Mesenchymal stem cell (in vitro differentiated cells and primary cell): Measurements from ENCODE around the gene COL5A2.

Experiments
- DNase-seq: peaks from one replicate; pipeline ENCODE4 v3.0.0-alpha.2; 2013
- H2AFZ ChIP-seq: one replicate; pipeline ENCODE4 v1.6.1; 2013; ENCODE audit warnings: low read depth, mild to moderate bottlenecking, control low read depth, inconsistent platforms, low read length, moderate library complexity
- H2AK5ac ChIP-seq: 2 replicates; pipeline ENCODE4 v1.6.1; 2013; ENCODE audit warnings: low read length, moderate library complexity, mild to moderate bottlenecking, inconsistent platforms; ENCODE audit not compliant: severe bottlenecking
- H2BK120ac ChIP-seq: one replicate; pipeline ENCODE4 v1.6.1; 2013; ENCODE audit warnings: low read depth, mild to moderate bottlenecking, inconsistent platforms, low read length, moderate library complexity
- H2BK12ac ChIP-seq, 2 experiments: one replicate each; pipeline ENCODE4 v1.6.1; 2013; ENCODE audit warnings: inconsistent platforms in 2 of 2, low read length in 2 of 2, mild to moderate bottlenecking in 2 of 2, moderate library complexity in 2 of 2, control low read depth in 1 of 2
- H2BK15ac ChIP-seq: one replicate; pipeline ENCODE4 v1.6.1; 2013; ENCODE audit warnings: mild to moderate bottlenecking, low read depth, inconsistent platforms; ENCODE audit not compliant: poor library complexity, severe bottlenecking
- H2BK5ac ChIP-seq: 2 replicates; pipeline ENCODE4 v1.6.1; 2013; ENCODE audit warnings: low read depth, mild to moderate bottlenecking, low read length, control low read depth, inconsistent platforms; ENCODE audit not compliant: poor library complexity, severe bottlenecking
- H3K14ac ChIP-seq, 2 experiments: one replicate each; pipeline ENCODE4 v1.6.1; 2013; ENCODE audit warnings: inconsistent platforms in 2 of 2, low read length in 2 of 2, control low read depth in 1 of 2, mild to moderate bottlenecking in 1 of 2, moderate library complexity in 1 of 2
- H3K18ac ChIP-seq, 2 experiments: one replicate each; pipeline ENCODE4 v1.6.1; 2013; ENCODE audit warnings: inconsistent platforms in 2 of 2, low read length in 2 of 2, control low read depth in 1 of 2, low read depth in 1 of 2, mild to moderate bottlenecking in 1 of 2
- H3K23ac ChIP-seq, 2 experiments: one replicate each; pipeline ENCODE4 v1.6.1; 2013; ENCODE audit warnings: inconsistent platforms in 2 of 2, low read length in 2 of 2, mild to moderate bottlenecking in 2 of 2, moderate library complexity in 2 of 2, control low read depth in 1 of 2
- H3K27ac ChIP-seq: 2 replicates; pipeline ENCODE4 v1.5.1; 2013; ENCODE audit warnings: mild to moderate bottlenecking, moderate library complexity, low read length, control low read depth, inconsistent platforms; ENCODE audit not compliant: poor library complexity, severe bottlenecking
- H3K27me3 ChIP-seq, 2 experiments: 2 replicates each; pipeline versions ENCODE4 v1.6.1 to v1.7.0; 2013; ENCODE audit warnings: low read length in 2 of 2, mild to moderate bottlenecking in 2 of 2, moderate library complexity in 2 of 2, control low read depth in 1 of 2, inconsistent platforms in 1 of 2; ENCODE audit not compliant: control insufficient read depth in 1 of 2, insufficient read depth in 1 of 2
- H3K36me3 ChIP-seq, 2 experiments: 2 replicates each; pipeline versions ENCODE4 v1.6.1 to v1.7.0; 2013; ENCODE audit warnings: low read length in 2 of 2, control low read depth in 1 of 2, inconsistent platforms in 1 of 2, low read depth in 1 of 2, mild to moderate bottlenecking in 1 of 2; ENCODE audit not compliant: insufficient read depth in 2 of 2, control insufficient read depth in 1 of 2
- H3K4ac ChIP-seq, 2 experiments: one replicate each; pipeline ENCODE4 v1.6.1; 2013; ENCODE audit warnings: inconsistent platforms in 2 of 2, low read length in 2 of 2, mild to moderate bottlenecking in 2 of 2, moderate library complexity in 2 of 2, control low read depth in 1 of 2, low read depth in 1 of 2
- H3K4me1 ChIP-seq: 2 replicates; pipeline ENCODE4 v1.6.1; 2013; ENCODE audit warnings: low read depth, low read length, control low read depth; ENCODE audit not compliant: control insufficient read depth, insufficient read depth
- H3K4me2 ChIP-seq: 2 replicates; pipeline ENCODE4 v1.6.1; 2013; ENCODE audit warnings: low read length, mild to moderate bottlenecking, inconsistent platforms; ENCODE audit not compliant: poor library complexity, severe bottlenecking
- H3K4me3 ChIP-seq, 2 experiments: 2 replicates each; pipeline versions ENCODE4 v1.5.1 to v1.7.0; 2013; ENCODE audit warnings: low read length in 2 of 2, mild to moderate bottlenecking in 2 of 2, control low read depth in 1 of 2, low read depth in 1 of 2; ENCODE audit not compliant: insufficient read depth in 1 of 2
- H3K79me1 ChIP-seq: replicated peaks from 2 replicates; pipeline ENCODE4 v1.6.1; 2013; ENCODE audit warnings: mild to moderate bottlenecking, control low read depth, low read length, inconsistent platforms; ENCODE audit not compliant: poor library complexity, severe bottlenecking
- H3K9ac ChIP-seq: 2 replicates; pipeline ENCODE4 v1.7.0; 2013; ENCODE audit warnings: mild to moderate bottlenecking, low read length, moderate library complexity
- H3K9me3 ChIP-seq: 2 replicates; pipeline ENCODE4 v1.7.0; 2013; ENCODE audit warnings: mild to moderate bottlenecking, low read length; ENCODE audit not compliant: control insufficient read depth
- H4K8ac ChIP-seq: one replicate; pipeline ENCODE4 v1.6.1; 2013; ENCODE audit warnings: inconsistent platforms, mild to moderate bottlenecking, low read length, moderate library complexity
- H4K91ac ChIP-seq: one replicate; pipeline ENCODE4 v1.6.1; 2013; ENCODE audit warnings: mild to moderate bottlenecking, low read length, inconsistent platforms
- WGBS: methylation state at CpG from one replicate; pipeline ENCODE4 v1.1.7; 2013; ENCODE audit warnings: mixed read lengths; 5-methylcytosine and 5-hydroxymethylcytosine counted together

COL5A2 gene

DNA sequence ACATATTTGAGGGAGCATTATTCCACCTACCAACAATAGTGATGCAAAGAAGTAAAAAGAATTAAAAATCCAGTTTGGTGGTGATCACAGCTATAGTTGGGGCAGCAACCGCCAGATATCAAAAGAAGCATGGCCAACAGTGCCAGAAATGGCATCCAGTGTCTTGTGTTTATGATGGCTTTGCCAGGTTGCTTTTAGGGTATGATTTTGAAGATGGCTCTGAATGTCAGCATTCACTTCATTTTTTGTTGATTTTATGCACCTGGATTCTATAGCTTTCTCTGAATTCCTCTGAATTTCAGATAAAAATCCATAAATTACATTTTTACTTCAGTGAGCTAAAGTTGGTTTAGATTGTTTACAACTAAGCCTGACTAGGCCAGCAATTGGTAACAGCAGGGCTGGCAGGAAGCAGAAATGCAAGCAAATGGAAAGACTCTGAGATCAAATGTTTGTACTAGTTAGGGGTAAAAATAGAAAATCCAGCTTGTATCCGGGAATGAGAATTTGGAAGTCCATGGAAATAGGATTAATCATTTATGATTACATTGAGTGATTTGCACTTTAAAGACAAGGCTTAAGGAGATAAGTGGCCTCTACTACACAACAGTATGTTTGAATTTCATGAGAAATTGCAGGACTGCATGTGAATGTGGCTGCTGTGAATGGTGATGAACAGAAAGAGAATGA, 165.0 kb downstream of the COL5A2 start:
- no peak overlapping the region for H4K91ac ChIP-seq
- H3K27me3 ChIP-seq: no peaks in the 10 kb centered on the region
- H2BK5ac ChIP-seq: no peak overlapping the region
- H3K9ac ChIP-seq: peak overlapping the region; percentile 62
- WGBS: 50% methylated on average over 2 of the region's 2 CpGs
- H3K18ac ChIP-seq: peak overlapping the region in 1 of 2 experiments; percentile 34
- H2BK15ac ChIP-seq: no peak overlapping the region
- H3K36me3 ChIP-seq: peaks cover 3 to 35% of the 10 kb centered on the region in 2 experiments
- no peak overlapping the region for H2AFZ ChIP-seq
- H3K79me1 ChIP-seq: no peaks in the 10 kb centered on the region
- H3K4me2 ChIP-seq: no peak overlapping the region
- H3K4me3 ChIP-seq: no peak overlapping the region
- DNase-seq: peak; percentile 86
- peak overlapping the region; percentile 69 for H3K27ac ChIP-seq
- no peaks in the 10 kb centered on the region for H3K9me3 ChIP-seq
- no peak overlapping the region for H2BK120ac ChIP-seq
- H3K4ac ChIP-seq: no peak overlapping the region
- H3K4me1 ChIP-seq: no peaks in the 10 kb centered on the region
- H2BK12ac ChIP-seq: no peak overlapping the region
- H3K14ac ChIP-seq: no peak overlapping the region
- no peak overlapping the region for H3K23ac ChIP-seq
- H2AK5ac ChIP-seq: no peak overlapping the region
- no peak overlapping the region for H4K8ac ChIP-seq

DNA sequence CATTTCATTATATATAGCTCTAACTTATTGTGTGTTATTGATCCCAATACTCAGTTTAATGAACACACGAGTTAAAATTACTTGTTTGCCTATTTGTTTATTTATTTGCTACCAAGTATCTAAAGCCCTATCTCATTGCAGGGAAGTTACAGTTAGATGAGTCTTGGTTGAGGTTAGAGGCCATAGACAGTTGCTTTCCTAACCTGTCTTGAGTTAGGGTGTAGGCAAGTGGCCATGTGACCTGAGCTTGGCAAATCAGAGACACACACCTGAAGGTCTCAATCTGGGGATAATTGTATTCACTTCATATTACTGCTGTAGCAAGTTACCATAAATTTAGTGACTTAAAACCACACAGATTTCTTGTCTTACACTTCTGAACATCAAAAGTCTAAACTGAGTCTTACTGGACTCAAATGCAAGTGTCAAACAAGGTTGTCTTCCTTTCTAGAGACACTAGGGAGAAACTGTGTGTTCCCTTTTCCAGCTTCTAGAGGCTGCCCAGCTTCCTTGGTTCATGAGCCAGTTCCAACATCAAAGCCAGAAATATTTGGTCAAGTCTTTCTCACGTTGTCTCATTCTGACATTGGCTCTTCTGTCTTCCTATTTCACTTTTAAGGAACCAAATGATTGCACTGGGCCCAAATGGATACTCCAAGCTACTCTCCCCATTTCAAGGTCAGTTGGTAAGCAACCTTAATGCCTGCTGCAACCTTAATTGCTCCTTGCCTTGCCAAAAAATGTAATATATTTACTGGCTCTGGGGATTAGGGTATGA, 165.7 kb downstream of the COL5A2 start:
- peak overlapping the region; percentile 48 for H3K27ac ChIP-seq
- H3K36me3 ChIP-seq: peaks cover 3 to 43% of the 10 kb centered on the region in 2 experiments
- no peak overlapping the region for H3K23ac ChIP-seq
- H2BK120ac ChIP-seq: no peak overlapping the region
- H3K27me3 ChIP-seq: no peaks in the 10 kb centered on the region
- H2BK12ac ChIP-seq: no peak overlapping the region
- no peak overlapping the region for H3K4ac ChIP-seq
- no peak overlapping the region for H4K8ac ChIP-seq
- H3K14ac ChIP-seq: no peak overlapping the region
- H3K4me3 ChIP-seq: no peak overlapping the region
- peak; percentile 65 for DNase-seq
- H2BK15ac ChIP-seq: no peak overlapping the region
- no peak overlapping the region for H2AK5ac ChIP-seq
- no peak overlapping the region for H4K91ac ChIP-seq
- H3K79me1 ChIP-seq: no peaks in the 10 kb centered on the region
- peak overlapping the region in 1 of 2 experiments; percentile 34 for H3K18ac ChIP-seq
- WGBS: 81% methylated on average over 1 of the region's 2 CpGs
- peak overlapping the region; percentile 62 for H3K9ac ChIP-seq
- no peak overlapping the region for H2AFZ ChIP-seq
- H3K9me3 ChIP-seq: no peaks in the 10 kb centered on the region
- no peaks in the 10 kb centered on the region for H3K4me1 ChIP-seq
- H3K4me2 ChIP-seq: no peak overlapping the region
- no peak overlapping the region for H2BK5ac ChIP-seq

DNA sequence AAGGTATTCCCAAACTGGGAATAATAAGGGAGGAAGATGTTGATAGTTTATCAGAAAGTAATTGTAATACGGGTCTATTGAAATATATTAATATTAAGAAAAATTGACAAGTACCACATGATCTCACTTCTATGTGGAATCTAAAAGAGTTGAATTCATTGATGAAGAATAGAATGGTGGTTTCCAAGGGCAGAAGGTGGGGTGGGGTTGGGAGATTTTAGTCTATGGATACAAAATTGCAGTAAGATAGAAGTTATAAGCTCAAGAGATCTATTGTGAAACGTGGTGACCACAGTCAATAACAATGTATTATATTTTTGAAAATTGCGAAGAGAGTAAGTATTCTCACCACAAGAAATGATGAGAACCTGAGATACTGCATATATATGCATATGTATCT, 166.5 kb downstream of the COL5A2 start:
- Histone ChIP-seq H2AK5ac (no peak overlapping the region), H3K36me3 (peaks cover 6 to 51% of the 10 kb centered on the region in 2 experiments), H4K8ac (no peak overlapping the region), H3K4ac (no peak overlapping the region), H3K79me1 (no peaks in the 10 kb centered on the region), H3K23ac (no peak overlapping the region), H3K4me2 (no peak overlapping the region), H3K14ac (no peak overlapping the region), H3K27ac (no peak overlapping the region), H2BK5ac (no peak overlapping the region), H2BK120ac (no peak overlapping the region), H3K4me3 (no peak overlapping the region), H3K9me3 (no peaks in the 10 kb centered on the region), H3K18ac (no peak overlapping the region), H3K4me1 (no peaks in the 10 kb centered on the region), H3K27me3 (no peaks in the 10 kb centered on the region), H4K91ac (no peak overlapping the region), H2BK12ac (no peak overlapping the region), H2BK15ac (no peak overlapping the region), H3K9ac (no peak overlapping the region), H2AFZ (no peak overlapping the region)
- DNase-seq: no peak
- WGBS: no CpG with 5 or more reads among the region's 3 CpGs

DNA sequence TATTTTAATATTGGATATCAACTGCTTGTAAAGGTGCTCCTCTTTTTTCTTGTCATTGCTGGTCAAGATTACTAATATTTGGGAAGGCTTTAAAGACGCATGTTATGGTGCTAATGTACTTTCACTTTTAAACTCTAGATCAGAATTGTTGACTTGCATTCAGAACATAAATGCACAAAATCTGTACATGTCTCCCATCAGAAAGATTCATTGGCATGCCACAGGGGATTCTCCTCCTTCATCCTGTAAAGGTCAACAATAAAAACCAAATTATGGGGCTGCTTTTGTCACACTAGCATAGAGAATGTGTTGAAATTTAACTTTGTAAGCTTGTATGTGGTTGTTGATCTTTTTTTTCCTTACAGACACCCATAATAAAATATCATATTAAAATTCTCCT, 167.2 kb downstream of the COL5A2 start:
- Histone ChIP-seq H3K4me2 (no peak overlapping the region), H2BK15ac (no peak overlapping the region), H3K18ac (no peak overlapping the region), H3K23ac (no peak overlapping the region), H4K8ac (no peak overlapping the region), H3K14ac (no peak overlapping the region), H3K36me3 (peaks cover 12 to 58% of the 10 kb centered on the region in 2 experiments), H2BK120ac (no peak overlapping the region), H3K27ac (no peak overlapping the region), H3K4me1 (no peaks in the 10 kb centered on the region), H2BK5ac (no peak overlapping the region), H2AFZ (no peak overlapping the region), H3K79me1 (no peaks in the 10 kb centered on the region), H3K27me3 (no peaks in the 10 kb centered on the region), H3K4me3 (no peak overlapping the region), H3K9me3 (no peaks in the 10 kb centered on the region), H3K9ac (peak overlapping the region; percentile 41), H4K91ac (no peak overlapping the region), H2AK5ac (no peak overlapping the region), H2BK12ac (no peak overlapping the region), H3K4ac (no peak overlapping the region)
- DNase-seq: no peak
- 89% methylated on average over 1 of the region's 1 CpG for WGBS
